Skeletal muscle tissue (tissue), 4 donors: ENCODE data around the gene PIAS1. TPM values are rescaled to one million over a fixed set of nuclear protein-coding genes. Genes with fewer than 3 reads are reported as not detected.

Experiments
- H3K27ac ChIP-seq: one replicate; pipeline ENCODE4 v1.7.0; 2013; ENCODE audit warnings: mild to moderate bottlenecking, low read depth, low read length, inconsistent platforms
- H3K27me3 ChIP-seq, 3 donors: one replicate each; pipeline ENCODE4 v1.7.0; 2013; ENCODE audit warnings: low read length in 3 of 3; ENCODE audit not compliant: control insufficient read depth in 3 of 3, insufficient read depth in 3 of 3
- H3K36me3 ChIP-seq, 3 donors: one replicate each; pipeline ENCODE4 v1.7.0; 2013; ENCODE audit warnings: low read length in 3 of 3; ENCODE audit not compliant: control insufficient read depth in 3 of 3, insufficient read depth in 3 of 3
- H3K4me1 ChIP-seq, 3 donors: one replicate each; pipeline ENCODE4 v1.7.0; 2013; ENCODE audit warnings: low read length in 3 of 3, mild to moderate bottlenecking in 3 of 3; ENCODE audit not compliant: control insufficient read depth in 3 of 3, insufficient read depth in 3 of 3
- H3K4me3 ChIP-seq, 3 donors: one replicate each; pipeline ENCODE4 v1.7.0; 2013; ENCODE audit warnings: low read length in 3 of 3
- H3K9ac ChIP-seq, 3 donors: one replicate each; pipeline ENCODE4 v1.7.0; 2013; ENCODE audit warnings: low read length in 3 of 3, mild to moderate bottlenecking in 3 of 3, moderate library complexity in 2 of 3, low read depth in 1 of 3
- H3K9me3 ChIP-seq, 3 donors: one replicate each; pipeline ENCODE4 v1.7.0; 2013; ENCODE audit warnings: low read length in 3 of 3; ENCODE audit not compliant: control insufficient read depth in 3 of 3
- total RNA-seq: library from RNA; depleted of rRNA; stranded (reverse); fragments of >200 nt; gene quantifications from one replicate; pipeline ENCODE4 v1.2.3, GENCODE V29; 2014
- donor health status: Osteomylitis.

PIAS1 gene
- total RNA-seq, 1 donor from 2014 or later: 15.7 TPM

DNA sequence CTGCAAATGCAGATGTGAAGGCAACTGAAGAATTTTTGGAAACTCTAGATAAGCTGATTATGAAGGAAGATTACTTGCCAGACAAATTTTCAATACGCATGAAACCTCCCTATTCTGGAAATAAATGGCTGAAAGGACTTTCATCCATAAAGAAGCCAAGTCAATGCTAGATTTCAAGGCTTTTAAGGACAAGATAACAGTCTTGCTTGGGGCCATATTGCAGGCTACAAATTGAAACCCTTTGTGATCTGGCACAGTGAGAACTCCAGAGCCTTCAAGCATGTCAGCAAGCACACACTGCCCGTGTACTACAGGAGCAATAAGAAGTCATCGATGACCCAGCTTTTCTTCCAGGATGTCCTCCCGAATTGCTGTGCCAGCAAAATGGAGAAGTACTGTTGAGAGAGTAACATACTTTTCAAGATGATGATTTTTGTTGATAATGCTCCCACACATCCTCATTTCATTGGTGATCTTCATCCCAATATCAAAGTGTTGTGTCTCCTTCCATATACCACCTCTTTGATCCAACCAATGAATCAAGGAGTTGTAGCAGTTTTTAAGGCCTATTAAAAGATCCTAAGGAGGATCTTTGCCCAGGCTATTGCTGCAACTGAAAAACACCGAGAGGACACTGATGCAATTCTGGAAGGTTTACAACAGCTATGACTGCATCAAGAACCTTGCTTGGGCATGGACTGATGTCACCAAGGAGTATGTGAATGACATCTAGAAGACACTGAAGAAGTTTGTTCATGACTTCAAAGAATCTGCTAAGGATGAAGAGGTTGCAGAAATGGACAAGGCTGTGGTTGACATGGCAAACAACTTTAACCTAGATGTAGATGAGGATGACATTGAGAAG, 130.7 kb downstream of the PIAS1 start:
- no peak overlapping the region for H3K9ac ChIP-seq
- peaks cover 15 to 25% (median 17%) of the 10 kb centered on the region in 3 donors for H3K4me1 ChIP-seq
- no peak overlapping the region for H3K27ac ChIP-seq
- H3K4me3 ChIP-seq: no peak overlapping the region
- no peaks in the 10 kb centered on the region for H3K9me3 ChIP-seq
- H3K36me3 ChIP-seq: peaks cover 10 to 33% (median 26%) of the 10 kb centered on the region in 3 donors
- H3K27me3 ChIP-seq: no peaks in the 10 kb centered on the region

DNA sequence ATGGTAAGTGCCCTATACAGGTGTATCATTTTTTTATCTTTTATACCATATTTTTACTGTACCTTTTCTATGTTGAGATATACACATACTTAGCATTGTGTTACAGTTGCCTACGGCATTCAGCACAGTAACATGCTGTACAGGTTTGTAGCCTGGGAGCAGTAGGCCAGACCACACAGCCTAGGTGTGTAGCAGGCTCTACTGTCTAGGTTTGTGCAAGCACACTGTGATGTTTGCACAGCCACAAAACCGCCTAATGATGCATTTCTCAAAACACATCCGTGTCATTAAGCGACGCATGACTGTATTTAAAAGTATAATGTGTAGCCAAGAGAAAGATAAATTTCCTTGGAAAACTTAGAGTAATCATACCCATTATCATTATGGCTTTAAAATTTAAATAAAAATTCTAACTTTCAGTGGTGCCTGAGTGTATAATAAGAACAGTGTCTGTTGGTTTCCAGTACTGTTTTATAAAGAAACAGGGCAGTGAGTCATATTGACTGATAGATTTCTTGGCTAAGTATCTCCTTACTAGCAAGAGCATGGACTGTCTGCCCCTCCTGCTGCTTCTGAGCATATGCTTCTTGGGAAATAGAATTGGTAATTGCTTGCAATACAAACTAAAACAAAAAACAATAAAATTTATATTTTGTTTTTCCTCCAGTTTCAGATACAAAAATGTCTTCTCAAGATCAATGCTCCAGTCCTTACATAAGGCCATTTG, 132.7 kb downstream of the PIAS1 start:
- no peak overlapping the region for H3K9ac ChIP-seq
- H3K4me1 ChIP-seq: peaks cover 17 to 25% (median 19%) of the 10 kb centered on the region in 3 donors
- H3K27ac ChIP-seq: no peak overlapping the region
- H3K36me3 ChIP-seq: peaks cover 11 to 19% (median 14%) of the 10 kb centered on the region in 3 donors
- peak overlapping the region in 1 of 3 donors; percentile 10 for H3K4me3 ChIP-seq
- H3K9me3 ChIP-seq: no peaks in the 10 kb centered on the region
- H3K27me3 ChIP-seq: no peaks in the 10 kb centered on the region

DNA sequence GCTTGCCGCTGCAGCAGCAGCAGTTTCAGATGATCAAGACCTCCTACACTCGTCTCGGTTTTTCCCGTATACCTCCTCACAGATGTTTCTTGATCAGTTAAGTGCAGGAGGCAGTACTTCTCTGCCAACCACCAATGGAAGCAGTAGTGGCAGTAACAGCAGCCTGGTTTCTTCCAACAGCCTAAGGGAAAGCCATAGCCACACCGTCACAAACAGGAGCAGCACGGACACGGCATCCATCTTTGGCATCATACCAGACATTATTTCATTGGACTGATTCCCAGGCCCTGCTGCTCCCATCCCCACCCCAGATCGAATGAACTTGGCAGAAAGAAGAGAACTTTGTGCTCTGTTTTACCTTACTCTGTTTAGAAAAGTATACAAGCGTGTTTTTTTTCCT, 133.4 kb downstream of the PIAS1 start:
- no peaks in the 10 kb centered on the region for H3K27me3 ChIP-seq
- H3K9me3 ChIP-seq: no peaks in the 10 kb centered on the region
- H3K27ac ChIP-seq: peak overlapping the region; percentile 43
- H3K4me1 ChIP-seq: peaks cover 20 to 31% (median 24%) of the 10 kb centered on the region in 3 donors
- H3K36me3 ChIP-seq: peaks cover 11 to 20% (median 12%) of the 10 kb centered on the region in 3 donors
- H3K9ac ChIP-seq: peak overlapping the region; percentile 12 to 71 (median 54)
- H3K4me3 ChIP-seq: peak overlapping the region; percentile 46 to 52 (median 51)

DNA sequence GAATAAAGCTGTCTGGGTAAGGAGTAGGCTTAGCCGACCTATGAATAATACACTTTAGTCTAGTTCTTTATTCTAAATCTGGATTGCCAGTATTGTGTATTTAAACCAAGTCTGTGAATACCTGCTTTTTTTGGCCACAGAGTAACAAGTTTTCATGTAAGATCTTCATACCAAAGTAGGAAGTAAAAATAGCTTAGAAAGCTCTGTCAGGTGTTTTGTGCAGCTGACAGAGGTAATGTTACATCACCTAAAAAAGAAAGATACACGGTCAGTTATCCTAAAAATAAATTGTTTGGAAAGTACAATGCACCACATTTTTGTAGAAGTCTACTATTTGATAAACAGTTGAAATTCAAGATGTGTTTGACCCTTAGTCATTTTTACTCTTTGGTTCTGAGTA, 134.5 kb downstream of the PIAS1 start:
- Histone ChIP-seq H3K27me3 (no peaks in the 10 kb centered on the region), H3K9me3 (no peaks in the 10 kb centered on the region), H3K9ac (no peak overlapping the region), H3K4me1 (peaks cover 27 to 38% (median 31%) of the 10 kb centered on the region in 3 donors), H3K27ac (no peak overlapping the region), H3K4me3 (peak overlapping the region in 1 of 3 donors; percentile 10), H3K36me3 (peaks cover 8 to 22% (median 12%) of the 10 kb centered on the region in 3 donors)

DNA sequence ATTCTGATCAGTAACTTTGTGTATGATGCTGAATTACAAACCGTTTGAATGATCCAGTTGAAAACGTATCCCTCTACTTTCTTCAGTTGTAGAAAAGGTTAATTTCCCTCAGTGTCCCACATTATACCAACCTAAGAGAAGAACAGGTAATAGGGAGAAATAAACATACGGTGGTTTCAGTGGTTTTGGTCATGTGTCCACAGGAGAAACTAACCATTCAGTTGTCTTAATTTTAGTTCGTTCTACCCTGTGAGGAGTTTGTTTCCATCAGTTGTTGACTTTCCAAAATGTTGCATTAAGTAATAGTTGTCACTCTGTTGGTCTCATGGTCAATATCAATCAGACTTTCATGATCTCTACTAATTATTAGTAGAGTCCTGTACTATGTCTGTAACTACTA, 135.9 kb downstream of the PIAS1 start:
- Histone ChIP-seq H3K4me1 (peaks cover 27 to 38% (median 32%) of the 10 kb centered on the region in 3 donors), H3K27me3 (no peaks in the 10 kb centered on the region), H3K36me3 (peaks cover 6 to 10% (median 6%) of the 10 kb centered on the region in 3 donors)

DNA sequence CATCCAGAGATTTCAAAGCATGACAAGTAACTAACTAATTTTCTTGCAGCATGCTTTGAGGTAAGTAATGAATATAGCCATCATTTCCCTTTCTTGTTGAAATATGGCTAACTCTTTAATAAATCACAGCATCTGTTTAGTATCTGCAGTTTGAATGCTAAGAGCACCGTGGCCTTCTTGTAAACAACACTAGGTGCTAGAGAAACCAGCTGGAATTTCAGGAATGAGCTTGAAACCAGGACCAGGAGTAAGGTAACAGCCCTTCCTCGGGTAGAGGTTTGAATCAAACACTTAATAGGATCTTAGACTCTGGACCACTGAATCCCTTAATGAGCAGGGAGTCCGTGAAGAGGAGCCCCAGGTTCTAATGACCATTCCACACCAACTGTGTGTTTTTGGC, 137.4 kb downstream of the PIAS1 start:
- Histone ChIP-seq H3K4me1 (peaks cover 27 to 40% (median 36%) of the 10 kb centered on the region in 3 donors), H3K27ac (no peak overlapping the region), H3K36me3 (peaks cover 4 to 9% (median 4%) of the 10 kb centered on the region in 3 donors)

More for the DNA sequence above, 135.9 kb downstream of the PIAS1 start:
- H3K27ac ChIP-seq: no peak overlapping the region
- no peak overlapping the region for H3K9ac ChIP-seq
- H3K4me3 ChIP-seq: no peak overlapping the region
- H3K9me3 ChIP-seq: no peaks in the 10 kb centered on the region

DNA sequence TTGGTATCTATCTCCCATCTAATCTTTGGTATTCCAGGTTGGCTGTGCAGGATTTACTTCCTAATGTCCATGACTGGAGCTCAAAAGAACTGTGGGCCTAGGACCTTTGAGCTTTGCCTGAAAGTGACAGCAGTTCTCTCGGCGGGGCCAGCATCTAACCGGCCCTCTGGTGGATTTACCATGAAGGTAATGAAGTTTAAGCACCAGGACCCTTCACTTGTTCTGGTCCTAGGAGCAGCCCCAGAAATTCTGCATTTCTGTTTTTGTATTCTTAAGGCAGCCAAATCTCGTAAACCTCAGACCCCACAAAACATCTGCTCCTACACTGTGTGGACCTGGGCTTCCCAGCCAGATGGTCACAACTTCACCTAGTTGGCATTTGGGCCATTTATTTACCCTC, 138.0 kb downstream of the PIAS1 start:
- Histone ChIP-seq H3K9me3 (no peaks in the 10 kb centered on the region), H3K27ac (no peak overlapping the region), H3K4me1 (peaks cover 23 to 34% (median 33%) of the 10 kb centered on the region in 3 donors), H3K27me3 (no peaks in the 10 kb centered on the region), H3K36me3 (peaks cover 2 to 9% (median 4%) of the 10 kb centered on the region in 3 donors), H3K4me3 (no peak overlapping the region), H3K9ac (no peak overlapping the region)

More for the DNA sequence above, 137.4 kb downstream of the PIAS1 start:
- Histone ChIP-seq H3K4me3 (no peak overlapping the region), H3K27me3 (no peaks in the 10 kb centered on the region), H3K9me3 (no peaks in the 10 kb centered on the region), H3K9ac (no peak overlapping the region)

DNA sequence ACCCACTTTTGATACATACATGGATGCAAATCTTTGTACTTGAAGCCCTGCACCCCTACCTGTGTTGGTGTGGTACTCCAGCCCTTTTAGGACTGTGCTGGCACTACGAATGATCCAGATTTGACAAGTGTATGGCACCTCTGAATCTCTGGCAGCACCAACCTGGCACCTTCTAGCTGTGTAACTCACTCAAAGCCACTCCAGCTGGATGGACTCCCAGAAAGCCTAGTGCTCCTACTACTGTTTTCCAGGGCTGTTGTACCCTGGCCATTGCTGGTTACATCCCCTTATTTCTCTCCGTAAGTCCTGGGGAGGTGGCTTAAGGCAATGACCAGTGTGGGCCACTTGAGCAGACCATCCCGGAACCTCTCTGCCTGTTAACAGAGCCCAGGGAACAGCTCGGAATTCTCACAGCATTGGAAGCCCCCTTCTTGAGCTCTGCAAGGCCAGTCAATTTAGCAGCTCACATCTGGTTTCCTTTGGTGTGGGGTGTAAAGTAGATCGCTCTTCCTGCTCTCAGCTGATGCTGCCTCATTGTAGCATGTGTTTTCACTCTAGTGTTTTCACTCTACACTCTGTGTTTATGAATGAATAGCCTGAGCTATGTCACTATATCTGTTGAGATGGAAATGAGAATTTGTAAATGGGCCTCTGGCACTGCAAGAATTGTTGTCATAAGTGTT, 138.8 kb downstream of the PIAS1 start:
- Histone ChIP-seq H3K27ac (no peak overlapping the region), H3K36me3 (peaks cover 2 to 9% (median 4%) of the 10 kb centered on the region in 3 donors), H3K9ac (no peak overlapping the region), H3K4me1 (peaks cover 20 to 28% (median 26%) of the 10 kb centered on the region in 3 donors), H3K9me3 (no peaks in the 10 kb centered on the region), H3K4me3 (no peak overlapping the region), H3K27me3 (no peaks in the 10 kb centered on the region)

DNA sequence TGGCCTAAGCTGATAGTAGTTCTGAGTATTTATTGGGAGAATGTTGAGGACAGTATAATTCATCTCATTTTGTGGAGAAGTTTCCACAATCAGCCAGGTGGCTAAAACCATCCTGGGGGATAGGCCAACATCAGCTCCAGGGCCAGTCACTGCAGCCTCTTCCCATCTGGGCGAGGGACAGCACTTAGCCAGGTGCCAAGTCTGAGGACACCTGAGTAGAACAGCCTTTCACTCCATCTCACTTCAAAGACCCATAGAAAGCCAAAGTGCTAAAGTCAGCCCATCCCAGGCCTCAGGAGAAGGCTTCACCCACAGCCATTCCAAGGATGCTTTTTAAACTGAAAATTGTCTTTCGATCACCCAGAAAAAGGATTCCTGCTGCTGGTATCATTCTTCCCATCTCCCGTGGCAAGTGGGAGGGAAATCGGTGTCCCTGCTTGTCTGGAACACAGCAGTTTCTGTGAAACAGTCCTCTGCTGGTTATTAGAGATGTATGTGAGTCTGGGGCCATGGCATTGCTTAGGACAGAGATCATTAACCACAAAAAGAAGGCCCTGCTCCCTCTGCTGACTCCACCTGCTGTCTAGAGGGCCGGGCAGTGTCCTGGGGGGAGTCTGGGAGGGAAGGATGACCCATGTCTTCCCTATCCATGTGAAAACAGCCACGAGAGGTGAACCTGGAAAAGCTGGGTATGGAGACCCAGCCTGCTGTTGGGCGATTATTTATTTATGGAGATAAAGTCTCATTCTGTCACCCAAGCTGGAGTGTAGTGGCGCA, 141.4 kb downstream of the PIAS1 start:
- Histone ChIP-seq H3K4me1 (peaks cover 14 to 27% (median 23%) of the 10 kb centered on the region in 3 donors), H3K27ac (no peak overlapping the region), H3K36me3 (peaks cover 0 to 9% (median 4%) of the 10 kb centered on the region in 3 donors), H3K4me3 (no peak overlapping the region), H3K27me3 (no peaks in the 10 kb centered on the region), H3K9me3 (no peaks in the 10 kb centered on the region), H3K9ac (no peak overlapping the region)
